HCT116 (cell line): ENCODE measurements around the gene DENND6A. TPM values are rescaled to one million over a fixed set of nuclear protein-coding genes. Genes with fewer than 3 reads are reported as not detected.
A peak's percentile ranks its signal among the peaks of the same experiment; 100 is the strongest.

Source experiments
- ATAC-seq: fragments of 200-7000 bp; cut with Tn5 transposase; 2 replicates; pipeline ENCODE4 v1.9.1; 2020; ENCODE audit warnings: mild to moderate bottlenecking, moderate library complexity
- BruUV-seq: library from RNA; stranded (reverse); fragments of 400-500 nt; replicated peaks from 2 replicates; lab custom pipeline; 2021; lab: Mats Ljungman, UMichigan
- CTCF ChIA-PET: fragments of 300-600 bp; sonication (Branson Sonifier 250); formaldehyde crosslinking; loops from one replicate; lab custom pipeline; 2021; ENCODE audit warnings: antibody characterized with exemption; lab: Charles Lee
- POLR2A ChIA-PET: fragments of 300-600, 350-600 bp; sonication (Branson Sonifier 250); formaldehyde crosslinking; loops from one replicate; lab custom pipeline; 2021; ENCODE audit warnings: antibody characterized with exemption; lab: Charles Lee
- RAD21 ChIA-PET, 2 experiments: fragments of 300-600 bp; sonication (Branson Sonifier 250); formaldehyde crosslinking; loops; one replicate each; lab custom pipeline; 2023; ENCODE audit warnings: low total read pairs in 2 of 2; ENCODE audit not compliant: uncharacterized antibody in 2 of 2, unreplicated experiment in 2 of 2, low non-redundant PET in 1 of 2; lab: Charles Lee
- DNase-seq: peaks from one replicate; pipeline ENCODE4 v3.0.0-alpha.2; 2010; ENCODE audit warnings: low read depth, low spot score
- H2AFZ ChIP-seq: fragments of 200-600 bp; shearing (Covaris generic), sonication (generic); 2 replicates; pipeline ENCODE4 v1.6.1; 2017; ENCODE audit warnings: low read depth, mixed run types, mixed read lengths, antibody characterized with exemption, low read length; ENCODE audit not compliant: poor library complexity, severe bottlenecking
- H3K27ac ChIP-seq: 2 replicates; pipeline ENCODE4 v1.5.1; 2012; ENCODE audit warnings: low read depth, low read length
- H3K27me3 ChIP-seq: fragments of 200-600 bp; sonication (generic); 2 replicates; pipeline ENCODE4 v1.6.1; 2016; ENCODE audit warnings: mixed run types, low read length, mixed read lengths; ENCODE audit not compliant: insufficient read depth
- H3K36me3 ChIP-seq, 2 experiments: fragments of 200-500 bp in 1 of 2; fragments of 200-600 bp in 1 of 2; sonication (Bioruptor generic) in 1 of 2; sonication (generic) in 1 of 2; 2 replicates each; pipeline versions ENCODE4 v1.5.1 to v1.6.1; 2014 to 2016; ENCODE audit warnings: low read length in 2 of 2, inconsistent platforms in 1 of 2, mixed read lengths in 1 of 2, mixed run types in 1 of 2; ENCODE audit not compliant: insufficient read depth in 2 of 2, control insufficient read depth in 1 of 2
- H3K4me1 ChIP-seq, 2 experiments: fragments of 200-600 bp in 1 of 2; sonication (generic) in 1 of 2; 2 replicates each; pipeline versions ENCODE4 v1.5.1 to v1.6.1; 2012 to 2017; ENCODE audit warnings: low read length in 2 of 2, inconsistent platforms in 1 of 2, mild to moderate bottlenecking in 1 of 2, mixed read lengths in 1 of 2, mixed run types in 1 of 2, moderate library complexity in 1 of 2; ENCODE audit not compliant: insufficient read depth in 2 of 2, control insufficient read depth in 1 of 2
- H3K4me2 ChIP-seq: fragments of 200-600 bp; sonication (generic); 2 replicates; pipeline ENCODE4 v1.6.1; 2017; ENCODE audit warnings: mixed run types, low read length, mixed read lengths
- H3K4me3 ChIP-seq, 2 experiments: fragments of 200-600 bp in 1 of 2; sonication (generic) in 1 of 2; replicated peaks in 1 of 2; 2 replicates each; pipeline ENCODE4 v1.5.1; 2011 to 2016; ENCODE audit warnings: low read length in 2 of 2, control low read depth in 1 of 2, low read depth in 1 of 2, mild to moderate bottlenecking in 1 of 2, mixed read lengths in 1 of 2, mixed run types in 1 of 2
- H3K79me2 ChIP-seq: fragments of 200-600 bp; sonication (generic); 2 replicates; pipeline ENCODE4 v1.6.1; 2017; ENCODE audit warnings: mild to moderate bottlenecking, mixed run types, low read length, moderate library complexity, mixed read lengths; ENCODE audit not compliant: insufficient read depth
- H3K9ac ChIP-seq: fragments of 200-600 bp; sonication (generic); 2 replicates; pipeline ENCODE4 v1.6.1; 2016; ENCODE audit warnings: low read length, mixed read lengths
- H3K9me2 ChIP-seq: fragments of 200-600 bp; sonication (generic), shearing (Covaris generic); 2 replicates; pipeline ENCODE4 v1.6.1; 2017; ENCODE audit warnings: mixed run types, mild to moderate bottlenecking, moderate library complexity; ENCODE audit not compliant: insufficient read depth
- H3K9me3 ChIP-seq, 2 experiments: fragments of 200-500 bp in 1 of 2; fragments of 200-600 bp in 1 of 2; sonication (Bioruptor generic) in 1 of 2; sonication (generic) in 1 of 2; 2 replicates each; pipeline ENCODE4 v1.6.1; 2014 to 2017; ENCODE audit warnings: low read length in 2 of 2, mixed read lengths in 2 of 2, inconsistent platforms in 1 of 2, low read depth in 1 of 2, mild to moderate bottlenecking in 1 of 2, mixed run types in 1 of 2, moderate library complexity in 1 of 2; ENCODE audit not compliant: control insufficient read depth in 1 of 2, insufficient read depth in 1 of 2
- H4K20me1 ChIP-seq: fragments of 200-600 bp; sonication (generic), shearing (Covaris generic); 2 replicates; pipeline ENCODE4 v1.6.1; 2017; ENCODE audit warnings: mixed run types, mild to moderate bottlenecking, moderate library complexity; ENCODE audit not compliant: insufficient read depth
- CBX3 ChIP-seq: IDR thresholded peaks from 2 replicates; pipeline ENCODE4 v1.6.1; 2012; ENCODE audit warnings: low read depth
- EZH2phosphoT487 ChIP-seq: fragments of 200-600 bp; IDR thresholded peaks from 2 replicates; pipeline ENCODE4 v1.6.1; 2018; ENCODE audit warnings: antibody characterized with exemption, borderline replicate concordance
- POLR2AphosphoS5 ChIP-seq: IDR thresholded peaks from 2 replicates; pipeline ENCODE4 v1.6.1; 2011; ENCODE audit warnings: mild to moderate bottlenecking, low read depth, low read length, moderate library complexity
- RAD21 ChIP-seq: IDR thresholded peaks from 2 replicates; pipeline ENCODE4 v1.6.1; 2012; ENCODE audit warnings: low read depth, mild to moderate bottlenecking
- SIN3A ChIP-seq: IDR thresholded peaks from 2 replicates; pipeline ENCODE4 v1.6.1; 2012; ENCODE audit warnings: low read depth
- SRF ChIP-seq: IDR thresholded peaks from 2 replicates; pipeline ENCODE4 v1.6.1; 2012; ENCODE audit warnings: low read depth
- intact Hi-C: fragments of 100-400 bp; cut with micrococcal nuclease; formaldehyde crosslinking; loops from 2 replicates; pipeline ENCODE4 v1.10.0; 2022
- total RNA-seq: library from RNA; stranded (reverse); gene quantifications from one replicate; pipeline ENCODE4 v1.2.1, GENCODE V29; 2021; ENCODE audit not compliant: unreplicated experiment
- TF ChIP-seq, protein P1 (sequence below): IDR thresholded peaks from 2 replicates; pipeline ENCODE4 v1.6.1; 2012; ENCODE audit warnings: low read depth

DENND6A gene
- total RNA-seq, 1 experiment from 2014 or later, result 22.3 TPM

DNA sequence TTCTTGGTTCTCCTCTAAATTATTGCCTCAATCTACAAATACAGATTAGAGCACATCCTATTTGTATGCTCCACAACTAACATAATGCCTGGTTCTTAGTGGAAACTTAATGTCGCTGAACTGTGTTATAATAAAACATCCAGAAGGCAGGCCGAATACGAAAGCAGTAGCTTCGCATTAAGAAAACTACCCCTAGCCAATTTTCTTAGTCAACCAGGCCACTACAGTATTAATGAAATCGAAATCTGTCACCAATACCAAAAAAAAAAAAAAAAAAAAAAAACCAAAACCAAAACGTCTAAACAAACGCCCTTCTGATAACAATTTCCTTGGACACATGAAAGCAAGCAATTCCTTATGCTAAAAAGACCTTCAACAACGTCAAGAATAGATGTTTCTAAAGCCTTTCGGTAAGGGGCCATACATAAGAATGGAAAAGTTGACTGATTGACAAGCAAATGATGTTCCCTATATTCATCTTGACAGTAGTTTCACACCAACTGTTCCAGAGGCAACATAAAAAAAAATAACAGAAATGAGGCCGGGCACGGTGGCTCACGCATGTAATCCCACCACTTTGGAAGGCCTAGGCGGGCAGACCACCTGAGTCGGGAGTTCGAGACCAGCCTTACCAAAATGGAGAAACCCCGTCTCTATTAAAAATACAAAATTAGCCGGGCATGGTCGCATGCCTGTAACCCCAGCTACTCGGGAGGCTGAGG, 1.3 kb downstream of the DENND6A start:
- no peaks in the 10 kb centered on the region for H3K36me3 ChIP-seq
- ATAC-seq (no peak), DNase-seq (no peak)
- no peaks in the 10 kb centered on the region for H3K27me3 ChIP-seq
- H3K9me2 ChIP-seq, result no peaks in the 10 kb centered on the region
- peak overlapping the region; percentile 69 to 90 for H3K4me3 ChIP-seq
- ChIA-PET RAD21 (no interaction called here), CTCF (no interaction called here), POLR2A (no interaction called here)
- peaks cover 57% of the 10 kb centered on the region for H3K79me2 ChIP-seq
- no peak overlapping the region for H2AFZ ChIP-seq
- no peaks in the 10 kb centered on the region; the same call in 1 of the 2 replicates for H4K20me1 ChIP-seq
- peaks cover 7 to 32% of the 10 kb centered on the region in 2 experiments; a peak in 3 of 4 replicates for H3K4me1 ChIP-seq
- peak overlapping the region; percentile 77 for H3K4me2 ChIP-seq
- TSS peak; percentile 62 for BruUV-seq
- TF ChIP-seq CBX3, result no peak
- TF ChIP-seq, protein P1, sequence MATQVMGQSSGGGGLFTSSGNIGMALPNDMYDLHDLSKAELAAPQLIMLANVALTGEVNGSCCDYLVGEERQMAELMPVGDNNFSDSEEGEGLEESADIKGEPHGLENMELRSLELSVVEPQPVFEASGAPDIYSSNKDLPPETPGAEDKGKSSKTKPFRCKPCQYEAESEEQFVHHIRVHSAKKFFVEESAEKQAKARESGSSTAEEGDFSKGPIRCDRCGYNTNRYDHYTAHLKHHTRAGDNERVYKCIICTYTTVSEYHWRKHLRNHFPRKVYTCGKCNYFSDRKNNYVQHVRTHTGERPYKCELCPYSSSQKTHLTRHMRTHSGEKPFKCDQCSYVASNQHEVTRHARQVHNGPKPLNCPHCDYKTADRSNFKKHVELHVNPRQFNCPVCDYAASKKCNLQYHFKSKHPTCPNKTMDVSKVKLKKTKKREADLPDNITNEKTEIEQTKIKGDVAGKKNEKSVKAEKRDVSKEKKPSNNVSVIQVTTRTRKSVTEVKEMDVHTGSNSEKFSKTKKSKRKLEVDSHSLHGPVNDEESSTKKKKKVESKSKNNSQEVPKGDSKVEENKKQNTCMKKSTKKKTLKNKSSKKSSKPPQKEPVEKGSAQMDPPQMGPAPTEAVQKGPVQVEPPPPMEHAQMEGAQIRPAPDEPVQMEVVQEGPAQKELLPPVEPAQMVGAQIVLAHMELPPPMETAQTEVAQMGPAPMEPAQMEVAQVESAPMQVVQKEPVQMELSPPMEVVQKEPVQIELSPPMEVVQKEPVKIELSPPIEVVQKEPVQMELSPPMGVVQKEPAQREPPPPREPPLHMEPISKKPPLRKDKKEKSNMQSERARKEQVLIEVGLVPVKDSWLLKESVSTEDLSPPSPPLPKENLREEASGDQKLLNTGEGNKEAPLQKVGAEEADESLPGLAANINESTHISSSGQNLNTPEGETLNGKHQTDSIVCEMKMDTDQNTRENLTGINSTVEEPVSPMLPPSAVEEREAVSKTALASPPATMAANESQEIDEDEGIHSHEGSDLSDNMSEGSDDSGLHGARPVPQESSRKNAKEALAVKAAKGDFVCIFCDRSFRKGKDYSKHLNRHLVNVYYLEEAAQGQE, result no peak
- no peak for TF ChIP-seq SRF
- no peak for TF ChIP-seq POLR2AphosphoS5
- no peak for TF ChIP-seq EZH2phosphoT487
- TF ChIP-seq RAD21, result no peak
- no peak for TF ChIP-seq SIN3A
- peak overlapping the region; percentile 86 for H3K9ac ChIP-seq
- H3K27ac ChIP-seq, result peak overlapping the region; percentile 87
- intact Hi-C loops, result loop anchor here (2.0 kb wide), 1 partner anchor 63 kb away; no protein-coding TSS in a partner anchor
- no peaks in the 10 kb centered on the region for H3K9me3 ChIP-seq
